Kidney (tissue), 14 donors: ENCODE results near the gene SPCS2. TPM values are rescaled to one million over a fixed set of nuclear protein-coding genes. Genes with fewer than 3 reads are reported as not detected.

Experiments
- DNase-seq, 5 donors: peaks; one replicate each; pipeline ENCODE4 v3.0.0-alpha.2; 2013 to 2020
- FAIRE-seq: peaks from 2 replicates; lab custom pipeline; 2012; peaks lifted over from hg19 to GRCh38; lab: Jason Lieb, UNC
- H3K27ac ChIP-seq, 2 donors: one replicate each; pipeline ENCODE4 v1.7.0; 2013; ENCODE audit warnings: low read depth in 2 of 2, low read length in 2 of 2, inconsistent platforms in 1 of 2
- H3K27me3 ChIP-seq: one replicate; pipeline ENCODE4 v1.7.1; 2013; ENCODE audit warnings: low read length, inconsistent platforms; ENCODE audit not compliant: control insufficient read depth, insufficient read depth
- H3K36me3 ChIP-seq, 3 donors: one replicate each; pipeline versions ENCODE4 v1.7.0 to v1.7.1; 2013; ENCODE audit warnings: low read length in 3 of 3, control low read depth in 1 of 3, inconsistent platforms in 1 of 3; ENCODE audit not compliant: insufficient read depth in 3 of 3, control insufficient read depth in 2 of 3
- H3K4me1 ChIP-seq, 3 donors: one replicate each; pipeline versions ENCODE4 v1.7.0 to v1.7.1; 2013; ENCODE audit warnings: low read length in 3 of 3, inconsistent platforms in 1 of 3, low read depth in 1 of 3; ENCODE audit not compliant: control insufficient read depth in 2 of 3, insufficient read depth in 2 of 3
- H3K4me3 ChIP-seq, 3 donors: one replicate each; pipeline versions ENCODE4 v1.7.0 to v1.8.1; 2013; ENCODE audit warnings: low read length in 3 of 3, control low read depth in 1 of 3, inconsistent platforms in 1 of 3
- H3K9ac ChIP-seq, 3 donors: one replicate each; pipeline versions ENCODE4 v1.7.0 to v1.7.1; 2013; ENCODE audit warnings: low read length in 3 of 3, control low read depth in 1 of 3, inconsistent platforms in 1 of 3
- H3K9me3 ChIP-seq, 3 donors: one replicate each; pipeline versions ENCODE4 v1.7.0 to v1.7.1; 2013; ENCODE audit warnings: low read length in 3 of 3, control low read depth in 1 of 3, inconsistent platforms in 1 of 3; ENCODE audit not compliant: control insufficient read depth in 2 of 3, insufficient read depth in 1 of 3
- intact Hi-C: fragments of 100-400 bp; cut with DNase I; formaldehyde crosslinking; loops from one replicate; pipeline ENCODE4 v1.11.1; 2022
- polyA plus RNA-seq: library from polyadenylated mRNA; stranded (reverse); fragments of 350-450 nt; fragmentation: Illumina TruSeq; extraction: RNeasy Lipid Tissue Mini Kit (QIAGEN cat#74804); gene quantifications from one replicate; pipeline ENCODE4 v1.2.3, GENCODE V29; 2014; ENCODE audit warnings: low read depth, low replicate concordance; ENCODE audit not compliant: insufficient read depth
- total RNA-seq: library from RNA; stranded (reverse); fragmentation: NEBNext Ultra II Directional; extraction: Animal tissue kit (Norgen Biotek cat#: 25700); gene quantifications from one replicate; pipeline ENCODE4 v1.2.1, GENCODE V29; 2021
- TF ChIP-seq, protein P1 (sequence below): IDR thresholded peaks from 3 replicates; pipeline ENCODE4 v1.5.1; 2012; ENCODE audit warnings: mild to moderate bottlenecking, moderate library complexity, borderline replicate concordance; ENCODE audit not compliant: insufficient read depth; ENCODE audit errors: extremely low read depth
- donor health status: control.
- donor health status: control.
- donor health status: control.
- donor health status: control.
- donor health status: control.
- donor health status: DM: yes; HTN: yes; CAD: no.
- donor health status: Normal renal cell carcinoma (clear cell type).

SPCS2 gene
- total and polyA plus RNA-seq, 2 donors from 2014 or later: 176 to 224 TPM

DNA sequence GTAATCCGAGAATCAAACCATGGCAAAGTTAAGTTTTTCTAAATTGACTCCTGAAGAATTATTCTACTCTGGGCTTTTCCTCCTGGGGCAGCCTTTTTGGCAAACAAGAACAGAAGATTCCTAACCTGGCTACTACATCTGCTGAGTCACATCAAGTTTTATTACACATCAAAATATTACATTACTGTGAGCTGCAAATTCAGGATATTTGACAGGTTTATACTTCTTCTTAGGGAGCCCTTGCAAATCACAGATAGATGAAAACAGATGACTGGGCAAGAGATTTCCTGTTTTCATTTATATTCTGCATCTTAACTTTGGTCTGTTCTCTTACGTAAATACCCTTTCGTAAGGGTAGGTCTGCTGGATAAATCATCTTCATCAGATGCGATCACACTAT lies 23.8 kb upstream of the SPCS2 start:
- Histone ChIP-seq H3K4me3 (no peak overlapping the region), H3K4me1 (no peaks in the 10 kb centered on the region), H3K9ac (no peak overlapping the region), H3K27ac (no peak overlapping the region), H3K9me3 (no peaks in the 10 kb centered on the region), H3K27me3 (no peaks in the 10 kb centered on the region), H3K36me3 (peaks cover 2 to 20% (median 9%) of the 10 kb centered on the region in 3 donors)
- FAIRE-seq (no peak), DNase-seq (no peak)
- TF ChIP-seq, protein P1, sequence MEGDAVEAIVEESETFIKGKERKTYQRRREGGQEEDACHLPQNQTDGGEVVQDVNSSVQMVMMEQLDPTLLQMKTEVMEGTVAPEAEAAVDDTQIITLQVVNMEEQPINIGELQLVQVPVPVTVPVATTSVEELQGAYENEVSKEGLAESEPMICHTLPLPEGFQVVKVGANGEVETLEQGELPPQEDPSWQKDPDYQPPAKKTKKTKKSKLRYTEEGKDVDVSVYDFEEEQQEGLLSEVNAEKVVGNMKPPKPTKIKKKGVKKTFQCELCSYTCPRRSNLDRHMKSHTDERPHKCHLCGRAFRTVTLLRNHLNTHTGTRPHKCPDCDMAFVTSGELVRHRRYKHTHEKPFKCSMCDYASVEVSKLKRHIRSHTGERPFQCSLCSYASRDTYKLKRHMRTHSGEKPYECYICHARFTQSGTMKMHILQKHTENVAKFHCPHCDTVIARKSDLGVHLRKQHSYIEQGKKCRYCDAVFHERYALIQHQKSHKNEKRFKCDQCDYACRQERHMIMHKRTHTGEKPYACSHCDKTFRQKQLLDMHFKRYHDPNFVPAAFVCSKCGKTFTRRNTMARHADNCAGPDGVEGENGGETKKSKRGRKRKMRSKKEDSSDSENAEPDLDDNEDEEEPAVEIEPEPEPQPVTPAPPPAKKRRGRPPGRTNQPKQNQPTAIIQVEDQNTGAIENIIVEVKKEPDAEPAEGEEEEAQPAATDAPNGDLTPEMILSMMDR: no peak
- intact Hi-C loops: no loop called here

DNA sequence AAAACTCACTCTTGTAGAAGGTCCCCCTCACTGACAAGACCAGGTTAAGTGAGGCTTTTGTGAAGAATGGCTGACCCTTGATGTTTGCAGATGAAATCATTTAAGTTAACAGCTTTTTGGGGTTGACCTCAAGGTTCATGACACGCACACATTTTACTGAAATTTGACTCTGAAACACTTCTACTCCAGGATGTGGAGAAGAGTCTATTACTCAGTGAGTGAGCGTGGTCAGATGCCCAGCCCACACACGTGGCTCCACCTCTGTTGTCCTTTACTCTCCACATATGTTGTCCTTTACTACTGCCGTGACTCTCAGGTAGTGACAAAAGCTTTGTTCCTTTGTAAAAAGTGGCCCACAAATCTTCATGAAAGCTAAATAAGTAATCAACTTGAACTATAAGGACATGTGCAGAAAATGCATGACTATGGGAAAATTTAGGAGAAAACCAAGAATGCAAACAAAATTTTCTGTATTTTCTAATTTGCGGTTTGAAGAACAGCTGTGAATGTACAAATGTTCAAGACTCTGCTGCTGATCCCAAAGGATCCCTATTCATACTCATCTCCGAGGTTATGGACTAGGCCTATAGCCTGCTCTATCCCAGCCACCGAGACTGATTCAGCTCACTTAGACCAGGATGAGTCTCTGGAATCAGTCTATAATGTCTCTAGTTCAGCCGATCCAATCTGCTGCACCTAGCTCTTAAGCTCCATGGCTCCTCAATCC lies 22.6 kb upstream of the SPCS2 start:
- H3K27ac ChIP-seq: no peak overlapping the region
- H3K4me3 ChIP-seq: no peak overlapping the region
- peaks cover 2 to 15% (median 10%) of the 10 kb centered on the region in 3 donors for H3K36me3 ChIP-seq
- H3K9ac ChIP-seq: no peak overlapping the region
- no peaks in the 10 kb centered on the region for H3K4me1 ChIP-seq
- H3K9me3 ChIP-seq: no peaks in the 10 kb centered on the region
- intact Hi-C loops: no loop called here
- no peak for FAIRE-seq
- TF ChIP-seq, protein P1: no peak
- H3K27me3 ChIP-seq: no peaks in the 10 kb centered on the region
- no peak for DNase-seq

DNA sequence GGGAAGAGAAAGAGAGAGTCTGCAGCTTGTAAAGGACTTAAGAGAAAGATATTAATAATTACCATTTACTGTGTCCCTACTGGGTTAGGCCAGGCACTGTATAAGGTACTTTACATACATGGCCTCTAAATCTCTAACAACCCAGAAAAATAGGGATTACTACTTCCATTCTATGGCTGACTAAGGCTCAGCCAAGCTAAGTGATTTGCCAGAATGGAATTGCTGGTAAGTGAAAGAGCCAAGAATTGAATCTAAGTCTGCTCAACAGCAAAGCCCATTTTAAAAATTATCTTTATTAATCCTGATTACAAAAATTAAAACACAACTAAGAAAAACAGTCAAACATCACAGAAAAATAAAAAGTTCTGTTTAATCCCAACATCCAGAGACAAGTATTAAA lies 21.6 kb upstream of the SPCS2 start:
- Histone ChIP-seq H3K27ac (no peak overlapping the region), H3K4me3 (no peak overlapping the region), H3K36me3 (peaks cover 2 to 17% (median 13%) of the 10 kb centered on the region in 3 donors), H3K4me1 (no peaks in the 10 kb centered on the region), H3K27me3 (no peaks in the 10 kb centered on the region), H3K9ac (no peak overlapping the region), H3K9me3 (no peaks in the 10 kb centered on the region)
- TF ChIP-seq, protein P1: no peak
- DNase-seq (no peak), FAIRE-seq (no peak)
- intact Hi-C loops: no loop called here
